ENCODE data around the gene MFN2.

Gene MFN2

DNA sequence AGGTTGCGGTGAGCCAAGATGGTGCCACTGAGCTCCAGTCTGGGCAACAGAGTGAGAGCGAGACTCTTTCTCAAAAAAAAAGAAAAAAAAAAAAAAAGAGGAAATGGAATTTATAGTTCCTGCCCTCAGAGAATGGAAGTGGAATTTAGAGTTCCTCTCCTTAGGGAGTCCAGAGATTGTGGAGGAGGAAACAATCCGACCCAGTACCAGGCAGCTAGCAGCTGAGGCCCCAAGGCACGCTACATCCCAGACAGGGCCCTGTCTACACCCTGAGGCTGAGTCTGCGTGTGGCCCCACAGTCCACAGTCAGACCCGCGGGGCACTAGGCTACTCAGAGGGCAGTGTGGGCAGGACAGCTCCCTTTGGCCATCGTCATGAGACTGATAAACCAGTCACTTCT, 1.9 kb upstream of the MFN2 start:
- TF ChIP-seq, protein P1, sequence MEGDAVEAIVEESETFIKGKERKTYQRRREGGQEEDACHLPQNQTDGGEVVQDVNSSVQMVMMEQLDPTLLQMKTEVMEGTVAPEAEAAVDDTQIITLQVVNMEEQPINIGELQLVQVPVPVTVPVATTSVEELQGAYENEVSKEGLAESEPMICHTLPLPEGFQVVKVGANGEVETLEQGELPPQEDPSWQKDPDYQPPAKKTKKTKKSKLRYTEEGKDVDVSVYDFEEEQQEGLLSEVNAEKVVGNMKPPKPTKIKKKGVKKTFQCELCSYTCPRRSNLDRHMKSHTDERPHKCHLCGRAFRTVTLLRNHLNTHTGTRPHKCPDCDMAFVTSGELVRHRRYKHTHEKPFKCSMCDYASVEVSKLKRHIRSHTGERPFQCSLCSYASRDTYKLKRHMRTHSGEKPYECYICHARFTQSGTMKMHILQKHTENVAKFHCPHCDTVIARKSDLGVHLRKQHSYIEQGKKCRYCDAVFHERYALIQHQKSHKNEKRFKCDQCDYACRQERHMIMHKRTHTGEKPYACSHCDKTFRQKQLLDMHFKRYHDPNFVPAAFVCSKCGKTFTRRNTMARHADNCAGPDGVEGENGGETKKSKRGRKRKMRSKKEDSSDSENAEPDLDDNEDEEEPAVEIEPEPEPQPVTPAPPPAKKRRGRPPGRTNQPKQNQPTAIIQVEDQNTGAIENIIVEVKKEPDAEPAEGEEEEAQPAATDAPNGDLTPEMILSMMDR (IDR thresholded peaks at IDR 0.05; ENCODE audit: borderline replicate concordance, insufficient read depth, low read depth, low read length) = no peak

DNA sequence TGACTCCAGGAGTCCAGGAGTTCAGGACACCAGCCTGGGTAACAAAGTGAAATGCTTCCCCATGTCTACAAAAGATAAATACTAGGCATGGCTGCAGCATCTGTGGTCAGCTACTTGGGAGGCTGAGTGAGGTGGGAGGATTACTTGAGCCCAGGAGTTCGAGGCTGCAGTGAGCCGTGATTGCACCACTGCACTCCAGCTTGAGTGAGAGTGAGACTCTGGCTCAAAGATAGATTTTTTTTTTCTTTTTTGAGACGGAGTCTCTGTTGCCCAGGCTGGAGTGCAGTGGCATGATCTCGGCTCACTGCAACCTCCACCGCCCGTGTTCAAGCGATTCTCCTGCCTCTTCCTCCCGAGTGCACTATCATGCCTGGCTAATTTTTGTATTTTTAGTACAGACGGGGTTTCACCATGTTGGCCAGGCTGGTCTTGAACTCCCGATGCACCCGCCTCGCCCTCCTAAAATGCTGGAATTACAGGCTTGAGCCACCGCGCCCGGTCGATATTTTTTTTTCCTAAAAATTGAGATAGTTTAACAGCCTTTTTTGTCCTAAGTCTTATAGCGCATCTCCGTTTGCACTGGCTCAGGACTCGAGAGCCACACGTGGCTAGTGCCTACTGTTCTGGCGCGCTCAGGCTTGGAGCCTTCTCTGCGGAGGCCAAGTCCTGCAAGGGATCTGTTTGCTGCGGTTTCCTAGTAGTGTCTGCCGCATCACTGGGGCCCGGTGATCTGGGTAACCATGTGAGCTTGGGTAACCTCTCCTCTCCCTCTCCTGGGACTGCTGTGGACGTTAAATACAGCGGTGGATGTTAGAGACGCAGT, 1.0 kb upstream of the MFN2 start:
- TF ChIP-seq, protein P1 (IDR thresholded peaks at IDR 0.05; ENCODE audit: borderline replicate concordance, insufficient read depth, low read depth, low read length) = no peak
- H3K4me3 ChIP-seq (ENCODE audit: low read depth, low read length) = peak overlapping the region; percentile 78

More for the DNA sequence above, 1.9 kb upstream of the MFN2 start:
- no peak overlapping the region for H3K4me3 ChIP-seq (ENCODE audit: low read depth, low read length)

DNA sequence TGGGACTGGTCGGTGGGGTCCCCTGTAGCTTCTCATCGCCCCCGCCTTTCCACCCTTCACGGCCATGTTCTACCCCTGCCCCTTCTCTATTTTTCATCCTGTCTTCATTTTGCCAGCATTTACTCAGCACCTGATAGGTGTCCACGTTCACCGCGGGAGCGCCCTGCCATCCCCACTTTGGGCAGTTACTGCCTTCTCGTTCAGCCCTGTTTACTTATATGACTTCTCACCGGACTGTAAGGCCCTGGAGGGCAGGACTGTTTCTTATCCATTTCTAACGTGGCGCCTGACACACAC, 380 bp downstream of the MFN2 start:
- TF ChIP-seq, protein P1 (IDR thresholded peaks at IDR 0.05; ENCODE audit: borderline replicate concordance, insufficient read depth, low read depth, low read length) = no peak
- H3K4me3 ChIP-seq (ENCODE audit: low read depth, low read length) = peak overlapping the region; percentile 78

DNA sequence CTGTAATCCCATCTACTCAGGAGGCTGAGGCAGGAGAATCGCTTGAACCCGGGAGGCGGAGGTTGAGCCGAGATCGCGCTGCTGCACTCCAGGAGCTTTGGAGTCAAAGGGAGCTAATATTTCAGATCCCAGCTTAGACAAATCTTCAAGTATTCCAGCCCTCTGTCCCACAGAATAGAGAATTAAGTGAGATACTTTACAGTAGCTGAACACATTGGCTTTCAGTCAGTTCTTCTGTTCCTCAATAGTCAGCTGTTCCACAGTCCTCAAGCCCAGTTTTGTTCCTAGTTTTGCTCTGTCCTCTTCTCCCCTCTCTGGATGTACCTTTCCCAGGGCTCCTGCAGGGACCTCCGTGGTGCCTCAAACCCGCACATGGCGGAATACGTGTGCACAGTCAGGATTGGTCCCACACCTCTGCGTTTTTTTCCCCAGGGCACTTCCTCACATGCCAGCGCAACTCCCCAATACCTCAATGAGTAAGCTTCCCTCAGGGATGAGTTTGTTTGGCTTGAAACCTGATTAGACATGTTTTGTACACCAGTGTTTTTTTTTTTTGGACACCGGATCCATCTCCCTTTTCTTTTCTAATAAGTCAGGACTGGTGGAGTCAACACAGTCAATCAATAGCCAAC, 1.2 kb downstream of the MFN2 start:
- TF ChIP-seq, protein P1 (IDR thresholded peaks at IDR 0.05; ENCODE audit: borderline replicate concordance, insufficient read depth, low read depth, low read length) = no peak
- no peak overlapping the region for H3K4me3 ChIP-seq (ENCODE audit: low read depth, low read length)

DNA sequence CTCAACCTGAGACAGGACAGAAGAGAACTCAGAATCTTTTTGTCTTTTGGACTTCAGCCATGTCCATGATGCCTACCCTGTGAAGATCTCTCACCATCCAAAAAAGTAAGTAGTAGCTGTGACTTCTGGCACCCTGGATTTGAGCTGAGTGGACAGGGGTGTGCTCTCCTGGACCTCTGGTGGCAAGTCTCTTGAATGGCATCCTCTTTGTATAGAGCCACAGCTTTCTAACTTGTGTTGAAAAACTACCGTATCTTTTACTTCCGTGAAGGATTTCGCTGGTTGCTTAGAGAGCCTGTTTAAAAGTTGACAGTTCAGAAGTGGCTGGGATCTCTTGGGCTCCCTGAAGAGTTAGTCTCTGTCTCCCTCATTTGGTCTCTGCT, 1.8 kb downstream of the MFN2 start:
- no peak overlapping the region for H3K4me3 ChIP-seq (ENCODE audit: low read depth, low read length)
- TF ChIP-seq, protein P1 (IDR thresholded peaks at IDR 0.05; ENCODE audit: borderline replicate concordance, insufficient read depth, low read depth, low read length) = peak; percentile 52; the same call in 1 of the 2 replicates

DNA sequence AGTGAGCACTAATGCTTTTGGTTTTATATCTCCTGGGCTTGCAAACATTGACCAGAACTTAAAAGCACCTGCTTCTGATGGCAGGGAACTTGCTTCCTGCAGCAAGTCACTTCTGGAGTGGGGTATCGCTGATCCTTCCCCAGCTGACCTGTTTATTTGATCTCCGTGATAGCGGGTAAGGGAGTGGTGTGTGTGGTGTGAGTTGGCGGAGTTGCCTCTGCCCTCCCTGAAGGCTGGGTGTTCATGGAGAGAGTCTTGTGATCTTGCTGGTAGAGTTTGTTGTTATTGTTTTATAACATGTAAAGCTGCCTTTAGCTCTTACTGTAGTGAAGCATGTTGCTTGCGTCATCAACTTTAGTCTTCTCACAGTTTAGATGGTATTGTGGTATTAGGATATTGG, 3.9 kb downstream of the MFN2 start:
- TF ChIP-seq, protein P1 (IDR thresholded peaks at IDR 0.05; ENCODE audit: borderline replicate concordance, insufficient read depth, low read depth, low read length) = no peak
- no peak overlapping the region for H3K4me3 ChIP-seq (ENCODE audit: low read depth, low read length)

DNA sequence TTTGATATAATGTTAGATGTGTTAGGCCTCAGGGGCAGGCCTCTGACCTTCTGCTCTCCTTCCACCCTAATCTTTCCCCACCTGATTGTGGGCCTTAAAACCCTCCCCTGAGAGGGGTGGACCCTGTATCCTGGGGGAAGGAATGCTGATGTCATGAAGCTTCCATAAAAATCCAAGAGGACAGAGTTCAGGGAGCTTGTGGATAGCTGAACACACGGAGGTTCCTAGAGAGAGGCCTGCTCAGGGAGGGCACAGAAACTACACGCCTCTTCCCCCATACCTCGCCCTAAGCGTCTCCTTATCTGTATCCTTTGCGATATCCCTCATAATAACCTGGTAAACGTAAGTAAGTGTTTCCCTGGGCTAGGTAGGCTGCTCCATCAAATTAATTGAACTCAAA, 4.3 kb downstream of the MFN2 start:
- TF ChIP-seq, protein P1 (IDR thresholded peaks at IDR 0.05; ENCODE audit: borderline replicate concordance, insufficient read depth, low read depth, low read length) = no peak
- no peak overlapping the region for H3K4me3 ChIP-seq (ENCODE audit: low read depth, low read length)

All from GM12875 (cell line).